A549 (cell line): ENCODE results near the gene ARHGAP19. TPM values are rescaled to one million over a fixed set of nuclear protein-coding genes. Genes with fewer than 3 reads are reported as not detected.

Source experiments
- ATAC-seq, 2 experiments: fragments of 200-7000 bp in 1 of 2; fragments of >200 bp in 1 of 2; cut with Nextera tagmentation in 1 of 2; cut with Tn5 transposase in 1 of 2; 3 replicates each; pipeline versions ENCODE4 v1.8.0 to v1.9.1; 2018 to 2020; ENCODE audit warnings: mild to moderate bottlenecking in 1 of 2, moderate library complexity in 1 of 2
- CTCF ChIA-PET: fragments of 300-600 bp; sonication (Branson Sonifier 250); formaldehyde crosslinking; extraction: SDS; loops from one replicate; lab custom pipeline; 2021; ENCODE audit warnings: antibody characterized with exemption, inconsistent platforms; lab: Yijun Ruan, JAX
- POLR2A ChIA-PET: fragments of 350-600 bp; formaldehyde crosslinking; extraction: SDS; loops from one replicate; lab custom pipeline; 2021; ENCODE audit warnings: antibody characterized with exemption, inconsistent platforms; lab: Yijun Ruan, JAX
- DNase-seq, 2 experiments: peaks; one replicate each; pipeline versions ENCODE4 v3.0.0 to v3.0.0-alpha.2; 2011 to 2016; ENCODE audit warnings: low read depth in 1 of 2, low spot score in 1 of 2
- FAIRE-seq: peaks from 2 replicates; lab custom pipeline; 2011; peaks lifted over from hg19 to GRCh38; lab: Jason Lieb, UNC
- H3K27ac ChIP-seq, 2 experiments: fragments of >200 bp; sonication (Bioruptor Twin); formaldehyde crosslinking; 3 replicates each; pipeline ENCODE4 v1.5.1; 2016 to 2017
- H3K4me1 ChIP-seq: fragments of >200 bp; sonication (Bioruptor Twin); formaldehyde crosslinking; 3 replicates; pipeline ENCODE4 v1.6.1; 2016
- H3K4me2 ChIP-seq: fragments of >200 bp; sonication (Bioruptor Twin); formaldehyde crosslinking; 3 replicates; pipeline ENCODE4 v1.6.1; 2016
- H3K4me3 ChIP-seq: fragments of >200 bp; sonication (Bioruptor Twin); formaldehyde crosslinking; 3 replicates; pipeline ENCODE4 v1.5.1; 2016
- H3K9me3 ChIP-seq: fragments of >200 bp; sonication (Bioruptor Twin); formaldehyde crosslinking; 3 replicates; pipeline ENCODE4 v1.6.1; 2016
- ATOH8 ChIP-seq: fragments of 250-450 bp; sonication (Bioruptor Pico); IDR thresholded peaks from 2 replicates; pipeline ENCODE4 v1.5.0; 2020; ENCODE audit warnings: low read depth, mild to moderate bottlenecking, moderate library complexity
- CHD2 ChIP-seq: fragments of 150-350 bp; IDR thresholded peaks from 2 replicates; pipeline ENCODE4 v1.6.1; 2014; ENCODE audit warnings: low read length; ENCODE audit not compliant: partially characterized antibody
- EHMT2 ChIP-seq: fragments of 200-600 bp; sonication (generic); IDR thresholded peaks from 2 replicates; pipeline ENCODE4 v1.6.1; 2016; ENCODE audit warnings: antibody characterized with exemption, low read depth, mild to moderate bottlenecking, moderate library complexity
- ESRRA ChIP-seq: fragments of 150-350 bp; IDR thresholded peaks from 2 replicates; pipeline ENCODE4 v1.6.1; 2014; ENCODE audit warnings: mild to moderate bottlenecking, low read length, borderline replicate concordance
- FOSL2 ChIP-seq, 2 experiments: fragments of 450-650 bp in 1 of 2; fragments of >200 bp in 1 of 2; sonication (Bioruptor Twin) in 1 of 2; formaldehyde crosslinking; IDR thresholded peaks; 2 replicates each; pipeline versions ENCODE4 v1.5.0 to v1.6.1; 2016 to 2020; ENCODE audit warnings: mild to moderate bottlenecking in 1 of 2, moderate library complexity in 1 of 2
- GATA3 ChIP-seq: IDR thresholded peaks from 2 replicates; pipeline ENCODE4 v1.6.1; 2012; ENCODE audit warnings: borderline replicate concordance
- HMGXB4 ChIP-seq: fragments of 250-450 bp; sonication (Bioruptor Pico); IDR thresholded peaks from 2 replicates; pipeline ENCODE4 v1.5.0; 2021; ENCODE audit warnings: mild to moderate bottlenecking, moderate library complexity, borderline replicate concordance
- JUN ChIP-seq, 2 experiments: fragments of >200 bp; sonication (Bioruptor Twin); formaldehyde crosslinking; IDR thresholded peaks; 2 replicates in 1 of 2; 3 replicates in 1 of 2; pipeline ENCODE4 v1.6.1; 2016 to 2017
- KDM1A ChIP-seq: fragments of 200-600 bp; sonication (generic); IDR thresholded peaks from 2 replicates; pipeline ENCODE4 v1.6.1; 2016; ENCODE audit warnings: low read depth, mild to moderate bottlenecking
- MAX ChIP-seq: IDR thresholded peaks from 2 replicates; pipeline ENCODE4 v1.6.1; 2012
- NR3C1 ChIP-seq: fragments of >200 bp; sonication (Bioruptor Twin); formaldehyde crosslinking; IDR thresholded peaks from 3 replicates; pipeline ENCODE4 v1.6.1; 2017
- PBX3 ChIP-seq: IDR thresholded peaks from 2 replicates; pipeline ENCODE4 v1.6.1; 2012
- POLR2AphosphoS2 ChIP-seq: conservative IDR thresholded peaks from 2 replicates; pipeline ENCODE4 v1.6.1; 2012; ENCODE audit warnings: low read length, improper control_type of control experiment, inconsistent platforms
- RCOR1 ChIP-seq: fragments of 150-350 bp; IDR thresholded peaks from 2 replicates; pipeline ENCODE4 v1.6.1; 2014; ENCODE audit warnings: antibody characterized with exemption, low read length, low read depth
- RNF2 ChIP-seq: fragments of 200-600 bp; sonication (generic); IDR thresholded peaks from 2 replicates; pipeline ENCODE4 v1.6.1; 2016; ENCODE audit warnings: low read depth, mild to moderate bottlenecking, antibody characterized with exemption, moderate library complexity, borderline replicate concordance
- SMC3 ChIP-seq: fragments of >200 bp; sonication (Bioruptor Twin); formaldehyde crosslinking; IDR thresholded peaks from 3 replicates; pipeline ENCODE4 v1.6.1; 2018; ENCODE audit warnings: inconsistent platforms
- USF2 ChIP-seq: fragments of 450-650 bp; IDR thresholded peaks from 2 replicates; pipeline ENCODE4 v1.6.1; 2014; ENCODE audit warnings: antibody characterized with exemption
- ZC3H11A ChIP-seq: fragments of 450-650 bp; IDR thresholded peaks from 2 replicates; pipeline ENCODE4 v1.6.1; 2014; ENCODE audit warnings: antibody characterized with exemption, mild to moderate bottlenecking
- ZNF302 ChIP-seq: fragments of 250-450 bp; sonication (Bioruptor Pico); IDR thresholded peaks from 2 replicates; pipeline ENCODE4 v1.9.0; 2021; ENCODE audit warnings: inconsistent platforms, mild to moderate bottlenecking, moderate library complexity
- ZSCAN20 ChIP-seq: fragments of 250-450 bp; sonication (Bioruptor Pico); IDR thresholded peaks from 2 replicates; pipeline ENCODE4 v1.8.0; 2022; ENCODE audit warnings: mild to moderate bottlenecking, moderate library complexity
- WGBS: methylation state at CpG from one replicate; pipeline ENCODE4 v1.1.6; 2017; ENCODE audit errors: missing lambda C conversion rate; 5-methylcytosine and 5-hydroxymethylcytosine counted together
- polyA plus RNA-seq, 4 experiments: library from polyadenylated mRNA; depleted of rRNA in 3 of 4; stranded (reverse); fragments of >200 nt; fragmentation: RNase III in 1 of 4; extraction: RNeasy Plus Mini Kit Qiagen cat#74134 plus additional on column Dnase treatment in 1 of 4; gene quantifications; 2 replicates in 3 of 4; 3 replicates in 1 of 4; pipeline ENCODE4 v1.2.3, GENCODE V29; 2011 to 2017

The ARHGAP19 gene
- polyA plus RNA-seq, 2 of the 4 experiments (the other 2 are of a cell fraction): 6.0 to 11.9 TPM

- CTCF ChIA-PET: interaction anchor here (0.9 to 2.3 kb wide), 5 partner anchors 13 to 42 kb away, joined by 3 to 10 read pairs (median 6); partner anchors contain the start of genes ARHGAP19 and FRAT2
- H3K4me1 ChIP-seq: peaks cover 5% of the 10 kb centered on the region; the same call in 2 of the 3 replicates
- POLR2A ChIA-PET: interaction anchor here (1.9 to 2.4 kb wide), 2 partner anchors 8 to 81 kb away, joined by 7 to 15 read pairs; partner anchors contain the start of gene RRP12
- no peaks in the 10 kb centered on the region for H3K9me3 ChIP-seq
- H3K27ac ChIP-seq: peak overlapping the region in 1 of 2 experiments; percentile 99; a peak in 1 of 6 replicates
- peak overlapping the region; percentile 80 for H3K4me2 ChIP-seq
- 88% methylated on average over 24 of the region's 24 CpGs for WGBS
- TF ChIP-seq ZC3H11A (no peak), JUN (IDR thresholded peaks at IDR 0.05) (no peak), ZSCAN20 (CRISPR knock-in tag) (no peak), ATOH8 (CRISPR knock-in tag) (no peak), MAX (no peak), PBX3 (no peak), SMC3 (no peak), POLR2AphosphoS2 (no peak), EHMT2 (no peak), ZNF302 (CRISPR knock-in tag) (no peak), RNF2 (no peak), KDM1A (no peak), HMGXB4 (CRISPR knock-in tag) (no peak), NR3C1 (no peak), CHD2 (no peak), USF2 (no peak)
- TF ChIP-seq, all 56 proteins: peak for 0
- FAIRE-seq: no peak
- DNase-seq: no peak
- H3K4me3 ChIP-seq: peak overlapping the region; percentile 58; the same call in 2 of the 3 replicates
- no peak for ATAC-seq
These were observed 28.1 kb upstream of the ARHGAP19 start for GRCh38 chr10:97320480-97321031.

GRCh38 chr10:97319671-97320479, 27.4 kb upstream of the ARHGAP19 start:
- DNase-seq: peak in 1 of 2 experiments; percentile 60

More at GRCh38 chr10:97319671-97320479, 27.4 kb upstream of the ARHGAP19 start:
- 0 out of 3 replicates have a peak, but pooled peaks cover 3% of the 10 kb centered on the region for H3K4me1 ChIP-seq
- H3K4me2 ChIP-seq: peak overlapping the region; percentile 80
- ATAC-seq (peak; percentile 63 to 64), FAIRE-seq (no peak)
- no peaks in the 10 kb centered on the region for H3K9me3 ChIP-seq
- H3K27ac ChIP-seq: peak overlapping the region; percentile 95 to 99
- ChIA-PET CTCF (interaction anchor here (0.8 to 2.3 kb wide), 10 partner anchors 8 to 109 kb away, joined by 3 to 10 read pairs (median 4); partner anchors contain the start of genes ARHGAP19 and FRAT2), POLR2A (interaction anchor here (1.9 to 2.4 kb wide), 2 partner anchors 8 to 81 kb away, joined by 7 to 15 read pairs; partner anchors contain the start of gene RRP12)
- TF ChIP-seq ESRRA (no peak), RNF2 (0 out of 2 replicates have a peak, but pooled peaks have one; percentile 39), RCOR1 (no peak), FOSL2 (IDR thresholded peaks at IDR 0.05) (no peak), FOSL2 (CRISPR knock-in tag; IDR thresholded peaks at IDR 0.05) (no peak), KDM1A (no peak), MAX (peak; percentile 31; the same call in 1 of the 2 replicates), GATA3 (no peak)
- H3K4me3 ChIP-seq: peak overlapping the region; percentile 58
- WGBS: 68% methylated on average over 9 of the region's 83 CpGs
